ENCODE measurements around the gene VPS52.

The VPS52 gene, protein sequence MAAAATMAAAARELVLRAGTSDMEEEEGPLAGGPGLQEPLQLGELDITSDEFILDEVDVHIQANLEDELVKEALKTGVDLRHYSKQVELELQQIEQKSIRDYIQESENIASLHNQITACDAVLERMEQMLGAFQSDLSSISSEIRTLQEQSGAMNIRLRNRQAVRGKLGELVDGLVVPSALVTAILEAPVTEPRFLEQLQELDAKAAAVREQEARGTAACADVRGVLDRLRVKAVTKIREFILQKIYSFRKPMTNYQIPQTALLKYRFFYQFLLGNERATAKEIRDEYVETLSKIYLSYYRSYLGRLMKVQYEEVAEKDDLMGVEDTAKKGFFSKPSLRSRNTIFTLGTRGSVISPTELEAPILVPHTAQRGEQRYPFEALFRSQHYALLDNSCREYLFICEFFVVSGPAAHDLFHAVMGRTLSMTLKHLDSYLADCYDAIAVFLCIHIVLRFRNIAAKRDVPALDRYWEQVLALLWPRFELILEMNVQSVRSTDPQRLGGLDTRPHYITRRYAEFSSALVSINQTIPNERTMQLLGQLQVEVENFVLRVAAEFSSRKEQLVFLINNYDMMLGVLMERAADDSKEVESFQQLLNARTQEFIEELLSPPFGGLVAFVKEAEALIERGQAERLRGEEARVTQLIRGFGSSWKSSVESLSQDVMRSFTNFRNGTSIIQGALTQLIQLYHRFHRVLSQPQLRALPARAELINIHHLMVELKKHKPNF

DNA sequence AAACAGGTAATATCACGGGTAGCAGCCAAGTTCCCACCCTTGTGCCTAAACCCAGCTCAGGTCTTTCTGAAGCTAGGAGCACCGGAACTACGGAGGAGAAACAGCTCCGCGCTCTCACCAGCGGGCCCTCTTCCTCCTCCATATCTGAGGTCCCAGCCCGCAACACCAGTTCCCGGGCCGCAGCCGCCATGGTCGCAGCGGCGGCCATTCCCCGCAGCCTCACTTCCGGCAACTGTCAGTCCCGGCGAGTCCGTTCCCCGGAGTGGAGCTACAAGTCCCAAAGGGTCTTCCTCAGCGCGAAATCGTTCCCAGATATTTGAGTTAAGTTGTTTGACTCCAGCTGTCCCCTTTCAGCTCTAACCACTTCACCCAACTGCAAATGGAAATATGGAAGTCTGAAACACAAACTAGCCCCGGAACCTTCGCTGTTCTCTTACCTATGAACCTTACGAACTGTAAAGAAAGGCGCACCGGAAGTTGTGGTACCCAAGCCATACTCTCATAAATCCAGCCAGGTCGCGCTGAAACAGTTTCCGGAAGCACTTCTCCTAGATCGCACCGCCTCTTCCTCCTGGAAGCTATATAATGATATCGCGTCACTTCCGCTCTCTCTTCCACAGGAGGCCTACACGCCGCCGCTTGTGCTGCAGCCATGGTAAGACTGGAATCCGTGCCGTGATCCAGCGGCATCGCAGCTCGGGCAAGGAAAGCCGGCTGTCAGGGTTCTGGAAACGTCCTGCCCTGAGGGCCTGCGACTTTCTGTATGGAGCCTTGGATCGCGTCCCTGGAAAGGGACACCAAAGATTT, at the start of gene VPS52, which contains the start of gene RPS18:
VPS52 (minus strand) TSS at position 409 of the 807 bp plus-strand sequence; CDS start at position 208, 201 bp downstream.
RPS18 (plus strand) TSS at position 608 of the 807 bp plus-strand sequence; CDS start at position 653, 45 bp downstream.
- Histone ChIP-seq H3K27ac (ENCODE audit: low read depth, low read length) (peak within 1 kb of the TSS; percentile 97), H3K27me3 (ENCODE audit: control insufficient read depth in 1 of 2, insufficient read depth in 2 of 2, low read length in 2 of 2) (no peaks in the 10 kb centered on the region), H3K9me3 (ENCODE audit: low read length) (no peaks in the 10 kb centered on the region), H3K4me3 (ENCODE audit: low read depth in 1 of 2, low read length in 2 of 2) (peak within 1 kb of the TSS; percentile 83 to 98), H3K9ac (ENCODE audit: low read length) (peak within 1 kb of the TSS; percentile 79), H3K4me1 (ENCODE audit: insufficient read depth, low read length) (peaks cover 39% of the 10 kb centered on the region), H3K36me3 (ENCODE audit: insufficient read depth, low read length) (peaks cover 63% of the 10 kb centered on the region)

DNA sequence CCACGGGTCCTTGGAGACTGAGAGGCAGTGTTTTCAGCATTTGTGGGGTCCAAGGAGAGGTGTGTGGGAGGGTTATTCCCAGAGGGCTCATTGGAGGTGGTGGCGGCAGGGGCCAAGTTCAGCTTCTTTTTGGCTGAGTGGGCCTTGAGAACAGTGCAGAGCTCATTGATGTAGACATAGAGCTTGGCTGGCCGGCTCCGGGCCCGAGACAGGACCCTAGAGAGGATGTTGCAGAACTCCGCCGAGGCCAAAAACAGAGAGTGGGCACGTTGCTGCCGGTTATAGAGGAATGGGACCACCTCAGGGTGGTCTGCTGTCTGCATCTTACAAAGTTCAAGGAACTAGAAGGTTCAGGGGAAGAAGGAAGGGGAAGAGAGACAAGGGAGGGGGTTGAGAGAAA, 49.6 kb upstream of the VPS52 start:
- Histone ChIP-seq H3K27me3 (ENCODE audit: control insufficient read depth in 1 of 2, insufficient read depth in 2 of 2, low read length in 2 of 2) (no peaks in the 10 kb centered on the region), H3K9me3 (ENCODE audit: low read length) (no peaks in the 10 kb centered on the region), H3K9ac (ENCODE audit: low read length) (no peak overlapping the region), H3K4me1 (ENCODE audit: insufficient read depth, low read length) (peaks cover 47% of the 10 kb centered on the region), H3K27ac (ENCODE audit: low read depth, low read length) (no peak overlapping the region), H3K36me3 (ENCODE audit: insufficient read depth, low read length) (peaks cover 31% of the 10 kb centered on the region), H3K4me3 (ENCODE audit: low read depth in 1 of 2, low read length in 2 of 2) (no peak overlapping the region)

DNA sequence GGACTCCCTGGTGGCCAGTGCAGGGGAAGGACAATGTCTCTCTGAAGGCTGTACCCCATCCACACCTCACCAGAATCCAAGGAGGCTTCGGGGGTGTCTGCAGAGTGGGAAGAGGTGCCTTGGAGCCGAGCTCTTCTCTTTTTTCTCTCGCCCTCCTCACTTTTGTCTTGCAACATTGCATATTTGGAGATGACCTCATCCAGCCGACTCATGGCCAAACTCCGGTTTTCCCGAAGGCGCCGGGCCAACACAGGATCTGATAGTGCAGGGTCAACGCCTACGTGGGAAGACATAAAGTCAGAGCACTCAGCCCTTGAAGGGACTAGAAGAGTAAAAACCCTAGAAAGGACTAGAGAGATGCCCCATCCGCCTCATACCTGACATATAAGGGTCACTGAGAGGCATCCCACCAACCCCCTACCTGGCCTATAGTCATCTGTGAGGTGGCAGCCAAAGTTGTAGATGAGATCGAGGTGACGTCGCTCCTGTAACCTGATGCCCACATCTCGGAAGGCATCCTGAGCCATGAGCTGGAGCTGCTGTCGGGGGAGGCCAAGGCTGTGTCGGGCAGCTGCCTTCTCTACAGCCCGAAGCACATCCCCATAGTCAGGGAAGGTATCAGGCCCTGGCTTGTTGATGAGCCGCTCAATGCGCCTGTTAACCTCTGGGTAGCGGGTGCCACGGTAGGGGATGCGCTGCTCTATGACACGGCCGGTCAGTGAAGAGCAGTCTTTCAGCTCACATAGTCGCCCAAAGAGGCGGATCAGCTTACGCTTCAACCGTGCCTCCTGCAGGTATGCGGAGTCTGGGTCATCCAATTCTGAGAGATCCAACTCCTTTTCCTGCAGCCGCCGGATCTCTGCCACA, 48.9 kb upstream of the VPS52 start:
- Histone ChIP-seq H3K9ac (ENCODE audit: low read length) (no peak overlapping the region), H3K9me3 (ENCODE audit: low read length) (no peaks in the 10 kb centered on the region), H3K4me3 (ENCODE audit: low read depth in 1 of 2, low read length in 2 of 2) (no peak overlapping the region), H3K27me3 (ENCODE audit: control insufficient read depth in 1 of 2, insufficient read depth in 2 of 2, low read length in 2 of 2) (no peaks in the 10 kb centered on the region), H3K27ac (ENCODE audit: low read depth, low read length) (no peak overlapping the region), H3K4me1 (ENCODE audit: insufficient read depth, low read length) (peaks cover 47% of the 10 kb centered on the region), H3K36me3 (ENCODE audit: insufficient read depth, low read length) (peaks cover 36% of the 10 kb centered on the region)

DNA sequence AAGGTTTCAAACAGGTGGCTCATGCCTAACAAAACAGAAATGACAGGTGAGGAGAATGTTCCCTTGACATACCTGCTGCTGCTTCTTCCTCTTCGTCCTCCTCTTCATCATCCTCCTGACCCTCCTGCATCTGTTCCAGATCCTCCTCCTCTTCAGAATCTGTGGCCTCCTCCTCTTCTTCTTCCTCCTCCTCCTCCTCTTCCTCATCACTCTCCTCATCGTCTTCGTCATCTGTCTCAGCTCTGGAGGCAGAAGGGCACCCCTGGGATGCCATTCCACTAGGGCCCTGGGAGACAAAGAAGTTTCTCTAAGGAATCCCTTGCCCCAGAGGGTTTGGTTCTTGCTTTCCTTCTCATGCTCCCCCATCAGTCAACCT, 48.3 kb upstream of the VPS52 start:
- H3K4me3 ChIP-seq (ENCODE audit: low read depth in 1 of 2, low read length in 2 of 2) = no peak overlapping the region
- no peak overlapping the region for H3K27ac ChIP-seq (ENCODE audit: low read depth, low read length)
- peaks cover 52% of the 10 kb centered on the region for H3K4me1 ChIP-seq (ENCODE audit: insufficient read depth, low read length)
- no peak overlapping the region for H3K9ac ChIP-seq (ENCODE audit: low read length)
- no peaks in the 10 kb centered on the region for H3K27me3 ChIP-seq (ENCODE audit: control insufficient read depth in 1 of 2, insufficient read depth in 2 of 2, low read length in 2 of 2)
- H3K9me3 ChIP-seq (ENCODE audit: low read length) = no peaks in the 10 kb centered on the region
- H3K36me3 ChIP-seq (ENCODE audit: insufficient read depth, low read length) = peaks cover 36% of the 10 kb centered on the region

DNA sequence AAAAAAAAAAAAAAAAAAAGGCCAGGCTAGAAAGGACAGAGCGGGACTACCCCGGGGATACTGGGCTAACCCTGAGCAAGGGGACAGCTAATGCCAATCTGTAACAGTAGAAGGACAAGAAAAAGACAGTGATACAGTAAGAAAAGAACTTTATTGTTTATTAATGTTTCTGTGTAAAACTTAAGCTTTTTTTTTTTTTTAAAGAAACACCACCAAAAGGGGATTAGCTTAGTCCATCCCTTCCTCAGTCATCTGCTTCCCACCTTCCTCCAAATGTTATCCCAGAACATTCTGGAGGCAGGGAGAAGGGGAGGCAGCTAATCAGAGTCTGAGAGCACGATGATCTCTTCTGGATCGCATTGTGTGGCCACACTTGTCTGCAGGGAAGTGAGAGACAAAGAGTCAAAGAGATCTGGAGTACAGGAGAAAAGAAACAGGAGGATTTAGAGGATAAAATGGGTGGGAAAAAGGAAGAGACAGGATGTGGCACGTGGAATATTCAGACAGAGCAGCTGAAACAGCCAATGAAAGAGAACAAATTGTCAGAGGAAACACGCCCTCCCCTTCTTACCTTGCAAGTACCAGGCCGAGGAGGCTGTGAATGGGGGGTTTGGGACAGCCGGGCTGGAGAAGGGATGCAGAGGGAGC, 46.9 kb upstream of the VPS52 start:
- peaks cover 52% of the 10 kb centered on the region for H3K4me1 ChIP-seq (ENCODE audit: insufficient read depth, low read length)
- no peak overlapping the region for H3K9ac ChIP-seq (ENCODE audit: low read length)
- H3K4me3 ChIP-seq (ENCODE audit: low read depth in 1 of 2, low read length in 2 of 2) = peak overlapping the region in 1 of 2 donors; percentile 74
- H3K27me3 ChIP-seq (ENCODE audit: control insufficient read depth in 1 of 2, insufficient read depth in 2 of 2, low read length in 2 of 2) = no peaks in the 10 kb centered on the region
- peaks cover 36% of the 10 kb centered on the region for H3K36me3 ChIP-seq (ENCODE audit: insufficient read depth, low read length)
- no peaks in the 10 kb centered on the region for H3K9me3 ChIP-seq (ENCODE audit: low read length)
- H3K27ac ChIP-seq (ENCODE audit: low read depth, low read length) = peak overlapping the region; percentile 86

DNA sequence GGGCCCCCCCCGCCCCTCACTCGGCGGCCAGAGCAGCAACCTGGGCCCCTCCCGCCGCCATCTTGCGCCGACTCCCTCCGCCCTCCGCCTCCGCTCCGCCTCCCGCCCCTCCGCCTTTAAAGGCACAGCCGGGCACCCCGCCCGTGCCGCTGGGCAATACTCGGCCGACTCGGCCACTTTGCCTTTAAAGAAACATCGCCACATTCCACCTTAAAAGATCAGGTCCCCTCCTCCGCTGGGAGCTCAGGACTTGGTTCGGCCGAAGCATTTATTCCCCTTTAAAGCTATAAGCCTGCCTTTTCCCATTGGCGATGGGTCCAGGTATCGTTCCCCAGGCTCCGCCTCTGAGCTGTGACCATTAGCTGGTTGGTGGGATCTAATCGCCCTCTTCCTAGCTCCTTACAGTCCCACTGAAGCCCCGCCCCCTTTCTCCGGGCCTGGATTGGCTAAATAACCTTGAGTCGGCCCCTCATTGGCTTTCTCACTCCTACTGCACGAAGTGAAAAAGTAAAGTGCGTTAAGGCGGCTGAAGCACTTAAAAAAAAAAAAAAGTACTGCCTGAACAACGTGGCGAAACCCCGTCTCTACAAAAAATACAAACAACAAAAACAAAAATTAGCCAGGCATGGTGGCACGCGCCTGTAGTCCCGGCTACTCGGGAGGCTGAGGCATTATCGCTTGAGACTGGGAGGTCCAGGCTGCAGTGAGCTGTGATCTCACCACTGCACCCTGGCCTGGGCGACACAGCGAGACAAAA, 46.2 kb upstream of the VPS52 start, which contains the start of gene ZBTB22:
ZBTB22 (minus strand) TSS at position 76 of the 757 bp plus-strand sequence. CDS start 828 bp downstream, outside the sequence.
- Histone ChIP-seq H3K4me3 (ENCODE audit: low read depth in 1 of 2, low read length in 2 of 2) (peak within 1 kb of the TSS; percentile 49 to 74), H3K27ac (ENCODE audit: low read depth, low read length) (peak within 1 kb of the TSS; percentile 86), H3K36me3 (ENCODE audit: insufficient read depth, low read length) (peaks cover 36% of the 10 kb centered on the region), H3K9ac (ENCODE audit: low read length) (peak within 1 kb of the TSS; percentile 50), H3K9me3 (ENCODE audit: low read length) (no peaks in the 10 kb centered on the region), H3K27me3 (ENCODE audit: control insufficient read depth in 1 of 2, insufficient read depth in 2 of 2, low read length in 2 of 2) (no peaks in the 10 kb centered on the region), H3K4me1 (ENCODE audit: insufficient read depth, low read length) (peaks cover 51% of the 10 kb centered on the region)

DNA sequence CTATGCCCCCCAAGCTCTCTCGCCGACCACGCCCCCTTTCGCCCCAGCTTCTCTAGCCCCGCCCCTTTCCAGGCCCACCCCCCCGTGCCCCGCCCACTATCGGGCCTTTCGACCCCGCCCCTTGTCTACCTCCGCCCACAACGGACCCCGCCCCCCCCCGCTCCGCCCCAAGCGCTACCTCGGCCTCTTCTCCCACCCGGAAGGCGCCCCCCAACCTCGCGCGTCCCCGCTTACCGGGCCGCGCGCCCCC, 45.7 kb upstream of the VPS52 start:
- Histone ChIP-seq H3K36me3 (ENCODE audit: insufficient read depth, low read length) (peaks cover 36% of the 10 kb centered on the region), H3K9ac (ENCODE audit: low read length) (no peak overlapping the region), H3K4me3 (ENCODE audit: low read depth in 1 of 2, low read length in 2 of 2) (peak overlapping the region in 1 of 2 donors; percentile 15), H3K27ac (ENCODE audit: low read depth, low read length) (peak overlapping the region; percentile 86), H3K9me3 (ENCODE audit: low read length) (no peaks in the 10 kb centered on the region), H3K4me1 (ENCODE audit: insufficient read depth, low read length) (peaks cover 53% of the 10 kb centered on the region), H3K27me3 (ENCODE audit: control insufficient read depth in 1 of 2, insufficient read depth in 2 of 2, low read length in 2 of 2) (no peaks in the 10 kb centered on the region)

DNA sequence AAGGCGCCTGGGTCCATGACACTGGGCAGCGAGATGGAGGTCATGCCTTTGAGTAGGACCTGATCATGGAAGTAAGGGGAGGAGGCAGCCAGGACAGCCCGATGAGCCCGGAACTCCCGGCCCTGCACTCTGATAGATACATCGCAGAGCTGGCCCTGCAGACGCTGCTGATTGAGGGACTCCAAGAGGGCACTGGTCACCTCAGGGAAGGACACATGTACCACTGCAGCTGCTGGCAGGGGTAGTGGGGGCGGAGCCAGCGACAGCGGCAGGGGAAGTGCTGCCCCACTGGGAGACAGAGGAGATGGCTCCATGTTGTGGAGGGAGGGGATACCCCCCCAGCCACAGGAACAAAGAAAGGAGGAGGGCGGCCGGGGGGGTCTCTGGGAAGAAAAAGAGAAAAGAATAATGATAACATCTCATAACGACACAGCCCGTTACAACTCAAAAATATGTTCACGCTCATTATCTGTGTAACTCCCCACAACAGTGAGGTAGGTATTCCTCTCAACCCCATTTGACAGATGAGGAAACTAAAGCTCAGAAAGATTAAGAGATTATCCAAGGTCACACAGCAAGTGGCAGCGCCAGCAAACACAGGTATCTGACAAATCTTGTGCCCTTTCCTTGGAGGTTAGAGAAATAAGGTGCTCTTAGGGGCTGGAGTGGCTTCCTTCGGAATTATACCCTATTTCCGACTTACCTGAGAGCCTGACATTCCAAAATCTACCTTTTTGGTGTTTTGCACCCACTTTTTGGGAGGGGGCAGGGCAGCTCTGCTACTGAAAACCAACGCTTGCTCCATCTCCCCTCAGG, 45.1 kb upstream of the VPS52 start:
- H3K27ac ChIP-seq (ENCODE audit: low read depth, low read length) = peak overlapping the region; percentile 25
- peak overlapping the region in 1 of 2 donors; percentile 15 for H3K4me3 ChIP-seq (ENCODE audit: low read depth in 1 of 2, low read length in 2 of 2)
- H3K36me3 ChIP-seq (ENCODE audit: insufficient read depth, low read length) = peaks cover 36% of the 10 kb centered on the region
- no peaks in the 10 kb centered on the region for H3K9me3 ChIP-seq (ENCODE audit: low read length)
- H3K4me1 ChIP-seq (ENCODE audit: insufficient read depth, low read length) = peaks cover 53% of the 10 kb centered on the region
- no peak overlapping the region for H3K9ac ChIP-seq (ENCODE audit: low read length)
- H3K27me3 ChIP-seq (ENCODE audit: control insufficient read depth in 1 of 2, insufficient read depth in 2 of 2, low read length in 2 of 2) = no peaks in the 10 kb centered on the region

DNA sequence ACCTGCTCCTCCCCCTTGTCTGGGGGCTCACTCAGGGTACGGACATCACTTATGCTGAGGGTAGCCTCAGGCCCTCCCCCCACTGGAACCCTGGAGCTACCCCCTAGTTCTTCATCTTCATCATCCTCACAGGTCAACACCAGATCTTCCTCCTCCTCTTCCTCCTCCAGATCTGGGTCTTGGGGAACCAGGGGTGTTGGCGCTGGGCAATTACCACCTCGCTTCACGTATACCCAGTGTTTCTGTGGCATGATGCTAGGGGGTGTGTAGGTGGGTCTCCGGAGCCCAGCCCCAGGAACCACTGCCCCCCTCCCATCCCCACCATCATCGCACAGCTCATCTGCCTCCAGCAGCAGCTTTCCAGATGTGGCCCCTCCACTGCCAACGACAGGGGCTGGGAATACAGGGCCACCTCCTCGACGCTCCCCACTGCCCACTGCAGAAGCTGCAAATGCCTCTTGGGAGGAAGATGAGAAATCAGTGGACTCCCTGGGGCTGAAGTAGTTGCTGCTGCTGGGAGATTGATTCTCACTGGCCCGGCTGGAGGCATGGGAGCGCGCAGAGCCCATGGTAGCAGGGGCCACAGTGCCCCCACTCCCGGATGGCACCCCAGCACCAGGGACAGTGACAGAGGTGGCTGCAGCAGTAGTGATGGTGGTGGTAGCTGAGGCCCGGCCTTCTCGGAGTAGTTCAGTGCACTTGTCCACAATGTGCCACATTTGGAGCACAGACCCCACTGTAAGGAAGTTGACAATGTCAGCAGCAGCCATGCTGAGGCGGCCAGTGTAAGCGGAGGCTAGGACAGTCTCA, 44.3 kb upstream of the VPS52 start:
- no peak overlapping the region for H3K27ac ChIP-seq (ENCODE audit: low read depth, low read length)
- peaks cover 48% of the 10 kb centered on the region for H3K4me1 ChIP-seq (ENCODE audit: insufficient read depth, low read length)
- no peak overlapping the region for H3K4me3 ChIP-seq (ENCODE audit: low read depth in 1 of 2, low read length in 2 of 2)
- H3K9ac ChIP-seq (ENCODE audit: low read length) = no peak overlapping the region
- no peaks in the 10 kb centered on the region for H3K9me3 ChIP-seq (ENCODE audit: low read length)
- no peaks in the 10 kb centered on the region for H3K27me3 ChIP-seq (ENCODE audit: control insufficient read depth in 1 of 2, insufficient read depth in 2 of 2, low read length in 2 of 2)
- H3K36me3 ChIP-seq (ENCODE audit: insufficient read depth, low read length) = peaks cover 34% of the 10 kb centered on the region
